ENCODE results near the gene ETV6. TPM values are rescaled to one million over a fixed set of nuclear protein-coding genes. Genes with fewer than 3 reads are reported as not detected.

The ETV6 gene
- total and polyA plus RNA-seq, 2 of the 8 experiments (the other 6 are each of a cell fraction or from before 2014, with no cell fraction given) = 5.5 to 23.9 TPM

DNA sequence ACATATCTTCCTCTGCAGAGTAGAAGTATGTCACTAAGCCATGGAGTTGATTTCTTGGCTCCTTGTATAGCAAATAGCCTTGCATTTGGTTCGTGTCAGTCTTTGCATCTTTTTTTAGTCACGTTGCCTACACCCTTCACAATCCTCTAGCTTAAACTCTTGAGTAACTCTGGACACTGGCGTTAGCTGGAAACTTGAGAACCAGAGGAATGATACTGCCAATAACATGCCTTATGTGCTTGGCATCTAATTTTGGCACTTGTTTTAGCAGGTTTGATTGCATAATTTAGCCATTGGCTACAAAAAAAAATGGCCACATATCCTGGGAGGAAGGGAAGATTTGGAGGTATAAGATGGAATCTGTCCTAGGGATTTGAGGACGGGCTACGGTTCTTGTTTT lies 136.2 kb downstream of the ETV6 start:
- no peak overlapping the region for H3K4me2 ChIP-seq (ENCODE audit: insufficient read depth in 1 of 2, low read depth in 2 of 2, low read length in 2 of 2)
- H2AFZ ChIP-seq (ENCODE audit: low read length) = no peak overlapping the region
- H3K18ac ChIP-seq (ENCODE audit: extremely low read depth, low read length) = no peak overlapping the region
- no peak overlapping the region for H3K4ac ChIP-seq (replicated peaks; ENCODE audit: insufficient read length, low read depth, low read length)
- H3K79me1 ChIP-seq (ENCODE audit: low read depth, low read length) = no peaks in the 10 kb centered on the region; the same call in 1 of the 2 replicates
- H4K20me1 ChIP-seq (replicated peaks in 1 of 2; ENCODE audit: control insufficient read depth in 1 of 2, insufficient read depth in 2 of 2, low read length in 2 of 2) = no peaks in the 10 kb centered on the region
- H3K56ac ChIP-seq (replicated peaks; ENCODE audit: insufficient read length, low read depth, low read length) = no peak overlapping the region
- peaks cover 0 to 3% (median 1%) of the 10 kb centered on the region in 4 experiments; a peak in 4 of 7 replicates for H3K4me1 ChIP-seq (replicated peaks in 1 of 4; ENCODE audit: control insufficient read depth in 3 of 4, insufficient read depth in 4 of 4, low read length in 3 of 4)
- no peak overlapping the region for H3K27ac ChIP-seq (ENCODE audit: low read depth, low read length)
- no peak overlapping the region for H3K4me3 ChIP-seq (ENCODE audit: extremely low read depth in 1 of 4, insufficient read depth in 2 of 4, low read depth in 3 of 4, low read length in 4 of 4)
- POLR2A ChIA-PET (ENCODE audit: partially characterized antibody) = interaction anchor here (0.7 to 1.4 kb wide), 5 partner anchors 9 to 28 kb away, joined by 3 to 4 read pairs (median 3); no protein-coding TSS in a partner anchor
- CTCF ChIA-PET (ENCODE audit: partially characterized antibody) = interaction anchor here (0.6 to 1.5 kb wide), 5 partner anchors 17 to 204 kb away, joined by 3 to 5 read pairs (median 3); no protein-coding TSS in a partner anchor
- 90% methylated on average over 5 of the region's 5 CpGs; no CpG with 5 or more reads in 1 of the 2 experiments for WGBS, 2 experiments (ENCODE audit: extremely low coverage in 1 of 2, insufficient coverage in 1 of 2, insufficient read length in 1 of 2, insufficient replicate concordance in 2 of 2, low coverage in 1 of 2, low lambda C conversion rate in 2 of 2, missing lambda C conversion rate in 1 of 2)
- FAIRE-seq = no peak
- no peak overlapping the region for H3K23ac ChIP-seq (ENCODE audit: insufficient read length)
- no peaks in the 10 kb centered on the region for H3K9me3 ChIP-seq (ENCODE audit: insufficient read depth in 2 of 2, low read depth in 1 of 2, low read length in 1 of 2)
- no peak overlapping the region for H2BK20ac ChIP-seq (ENCODE audit: low read length)
- no peaks in the 10 kb centered on the region for H3K27me3 ChIP-seq (replicated peaks in 1 of 4; ENCODE audit: control insufficient read depth in 3 of 4, extremely low read depth in 1 of 4, insufficient read depth in 3 of 4, low read length in 3 of 4)
- 0 out of 4 replicates have a peak, but pooled peaks cover 0 to 3% of the 10 kb centered on the region in 2 experiments for H3K79me2 ChIP-seq (ENCODE audit: control insufficient read depth in 1 of 2, insufficient read depth in 2 of 2, low read length in 2 of 2)
- H3K36me3 ChIP-seq (ENCODE audit: control insufficient read depth in 2 of 4, insufficient read depth in 4 of 4, low read length in 3 of 4) = no peaks in the 10 kb centered on the region
- no peak overlapping the region for H4K91ac ChIP-seq (replicated peaks; ENCODE audit: insufficient read length, low read length)
- no peak for DNase-seq (ENCODE audit: low read depth in 1 of 2, low spot score in 2 of 2)
- H2BK5ac ChIP-seq (ENCODE audit: low read depth, low read length) = no peak overlapping the region
- H3K9ac ChIP-seq (replicated peaks in 1 of 4; ENCODE audit: extremely low read depth in 1 of 4, low read depth in 3 of 4, low read length in 3 of 4) = no peak overlapping the region
- H3K14ac ChIP-seq (ENCODE audit: insufficient read length) = no peak overlapping the region
- H4K5ac ChIP-seq (ENCODE audit: insufficient read length, low read depth, low read length) = no peak overlapping the region
- no peak overlapping the region for H2BK120ac ChIP-seq (replicated peaks; ENCODE audit: low read depth, low read length)
- no peak overlapping the region for H2BK15ac ChIP-seq (ENCODE audit: low read length)
- H2AK5ac ChIP-seq (ENCODE audit: low read depth, low read length) = no peak overlapping the region
- H4K8ac ChIP-seq (ENCODE audit: extremely low read depth, insufficient read depth, low read length) = no peak overlapping the region
- no peak overlapping the region for H2BK12ac ChIP-seq (ENCODE audit: low read depth, low read length)
- no peaks in the 10 kb centered on the region; the same call in 1 of the 2 replicates for H3K23me2 ChIP-seq (ENCODE audit: low read depth, low read length)
- TF ChIP-seq HDAC6 (IDR thresholded peaks at IDR 0.05; ENCODE audit: low read depth, low read length) = no peak
- TF ChIP-seq FOSL1 (IDR thresholded peaks at IDR 0.05; ENCODE audit: insufficient read depth, low read depth, low read length) = no peak
- TF ChIP-seq, protein P1, sequence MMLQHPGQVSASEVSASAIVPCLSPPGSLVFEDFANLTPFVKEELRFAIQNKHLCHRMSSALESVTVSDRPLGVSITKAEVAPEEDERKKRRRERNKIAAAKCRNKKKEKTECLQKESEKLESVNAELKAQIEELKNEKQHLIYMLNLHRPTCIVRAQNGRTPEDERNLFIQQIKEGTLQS (IDR thresholded peaks at IDR 0.05; ENCODE audit: insufficient read depth, low read depth, low read length) = no peak
- TF ChIP-seq KDM4A (IDR thresholded peaks at IDR 0.05; ENCODE audit: low read depth, low read length, severe bottlenecking) = no peak
- TF ChIP-seq TAF7 (optimal IDR thresholded peaks at IDR 0.05; ENCODE audit: borderline replicate concordance, low read depth, low read length) = no peak
- no peak for TF ChIP-seq SRF (IDR thresholded peaks at IDR 0.05; ENCODE audit: low read depth, low read length)
- TF ChIP-seq RNF2 (IDR thresholded peaks at IDR 0.05; ENCODE audit: borderline replicate concordance, low read depth, low read length, missing control alignments, poor library complexity, severe bottlenecking) = no peak
- TF ChIP-seq GABPA (IDR thresholded peaks at IDR 0.05; ENCODE audit: borderline replicate concordance, insufficient read depth, low read length) = no peak
- TF ChIP-seq EGR1 (IDR thresholded peaks at IDR 0.05; ENCODE audit: borderline replicate concordance, low read depth, low read length) = no peak
- no peak for TF ChIP-seq SIN3A (conservative IDR thresholded peaks at IDR 0.05 in 1 of 2, IDR thresholded peaks at IDR 0.05 in 1 of 2; ENCODE audit: low read depth in 1 of 2, low read length in 2 of 2)

Data from H1 (cell line).